IPS-NIHi7 (cell line): ENCODE data around the gene GALNT2.

Experiments used
- DNase-seq: peaks from one replicate; pipeline ENCODE4 v3.0.0; 2012; ENCODE audit warnings: mixed read lengths; ENCODE audit errors: extremely low spot score

GALNT2 gene

DNA sequence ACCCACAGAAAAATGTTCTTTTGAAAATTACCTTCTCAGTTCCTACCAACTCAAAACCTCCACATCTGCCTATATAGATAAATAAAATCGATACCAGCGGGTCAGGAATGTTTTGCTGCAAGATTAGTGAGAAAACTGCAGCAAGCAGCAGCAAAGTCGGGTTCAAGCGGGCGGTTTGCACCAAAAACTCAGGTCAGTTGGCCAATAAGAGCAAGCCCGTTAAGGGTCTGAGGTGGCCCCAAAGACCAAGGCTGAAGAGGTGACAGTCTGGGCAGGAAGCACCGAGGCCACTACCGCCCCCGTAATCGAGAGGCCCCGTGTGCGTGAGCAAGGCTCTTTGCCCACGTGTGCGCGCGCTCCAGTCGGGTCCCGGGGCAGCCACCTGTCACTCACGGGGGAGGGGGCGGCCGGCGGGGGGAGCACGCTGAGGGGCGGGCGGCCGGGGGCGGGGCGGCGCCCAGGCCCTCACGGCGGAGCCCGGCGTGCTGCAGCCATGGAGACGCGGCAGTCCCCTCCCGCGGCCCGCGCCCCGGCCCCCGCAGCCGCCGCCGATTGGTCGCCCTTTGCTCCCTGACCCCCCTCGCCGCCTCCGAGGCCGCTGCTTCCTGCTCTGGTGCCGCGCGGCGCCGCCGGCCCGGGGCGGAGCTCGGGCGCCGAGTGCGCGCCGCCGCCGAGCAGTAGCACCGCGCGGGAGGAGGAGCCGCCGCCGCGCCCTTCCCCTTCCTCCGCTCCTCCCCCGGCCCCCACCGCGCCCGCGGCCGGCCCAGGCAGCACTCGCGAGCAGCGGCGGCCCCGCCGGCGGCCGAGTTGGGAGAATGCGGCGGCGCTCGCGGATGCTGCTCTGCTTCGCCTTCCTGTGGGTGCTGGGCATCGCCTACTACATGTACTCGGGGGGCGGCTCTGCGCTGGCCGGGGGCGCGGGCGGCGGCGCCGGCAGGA lies at the start of gene GALNT2:
TSS of gene GALNT2 (plus strand) at position 773 of the 939 bp plus-strand sequence. CDS start at position 816, 43 bp downstream.
- peak; percentile 100 for DNase-seq

DNA sequence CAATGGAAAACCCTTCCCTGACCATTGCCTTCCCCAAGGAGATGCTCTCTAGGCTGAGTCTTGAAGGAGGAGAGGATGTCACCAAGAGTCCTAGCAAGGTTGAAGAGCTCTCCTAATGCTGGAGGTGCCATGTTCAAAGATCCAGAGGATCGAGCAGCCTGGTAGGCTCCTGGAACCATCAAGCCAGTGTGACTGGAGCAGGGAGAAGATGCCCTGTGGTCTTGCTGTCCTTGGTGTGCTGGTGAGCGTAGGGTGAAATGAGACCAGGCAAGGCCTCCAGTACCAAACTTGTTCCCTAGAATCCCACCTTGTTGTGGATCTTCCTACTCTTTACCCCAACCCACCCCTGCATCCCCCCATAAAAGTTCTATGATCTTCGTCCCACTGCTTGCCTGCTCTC lies 46.6 kb upstream of the GALNT2 start:
- DNase-seq: no peak

GRCh38 chr1:230022666-230023380 lies 44.2 kb upstream of the GALNT2 start:
- no peak for DNase-seq

DNA sequence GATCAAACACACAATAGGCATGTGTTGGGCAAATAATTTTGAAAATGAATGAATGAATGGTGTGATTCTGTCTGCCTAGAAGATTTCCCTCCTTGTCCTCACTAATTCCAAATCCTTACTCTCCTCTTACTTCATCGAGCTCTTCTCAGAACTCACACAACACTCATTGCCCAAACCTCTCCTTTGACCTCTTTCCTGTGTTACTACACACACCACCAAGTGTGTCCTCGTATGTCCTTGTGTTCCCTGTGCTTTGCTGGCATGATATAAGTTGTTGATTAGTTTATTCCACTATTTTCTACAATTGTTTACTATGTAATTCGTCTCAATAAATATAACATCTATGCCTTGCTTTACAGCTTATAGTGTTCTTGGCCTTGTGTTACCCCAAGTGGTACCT lies 41.4 kb upstream of the GALNT2 start:
- DNase-seq: no peak

DNA sequence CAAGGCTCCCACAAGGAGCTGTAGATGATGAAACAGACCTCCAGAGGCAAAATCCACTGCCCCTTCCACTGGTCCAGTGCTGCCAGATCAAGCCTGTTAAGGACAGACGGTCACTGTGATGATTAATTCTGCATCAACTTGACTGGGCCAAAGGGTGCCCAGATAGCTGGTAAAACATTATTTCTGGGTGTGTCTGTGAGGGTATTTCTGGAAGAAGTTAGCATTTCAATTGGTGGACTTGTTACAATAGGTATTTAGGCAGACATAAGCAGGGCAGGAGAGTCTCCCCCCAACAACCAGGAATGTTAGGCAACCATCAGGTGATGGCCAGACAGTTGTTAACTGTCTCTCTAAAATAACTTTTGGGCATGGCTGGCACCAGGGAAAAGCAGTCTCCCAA lies 40.9 kb upstream of the GALNT2 start:
- no peak for DNase-seq

DNA sequence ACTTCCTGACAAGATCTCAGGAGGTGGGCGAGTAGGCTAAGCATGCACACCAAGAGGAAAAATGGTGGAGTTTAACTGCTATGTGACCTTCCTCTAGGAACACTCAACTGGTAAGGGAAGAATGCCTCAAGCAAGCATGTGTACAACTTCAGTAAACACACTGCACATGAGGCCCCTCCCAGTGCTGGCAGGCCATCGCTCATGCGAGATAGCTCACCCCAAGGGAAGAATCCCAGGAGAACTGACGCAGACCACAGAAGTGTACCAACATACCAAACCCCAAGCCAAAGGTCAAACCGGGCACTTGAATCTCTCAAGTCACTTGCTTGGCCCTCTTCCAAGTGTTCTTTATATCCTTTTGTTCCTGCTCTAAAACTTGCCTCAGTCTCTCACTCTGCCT lies 40.5 kb upstream of the GALNT2 start:
- no peak for DNase-seq

DNA sequence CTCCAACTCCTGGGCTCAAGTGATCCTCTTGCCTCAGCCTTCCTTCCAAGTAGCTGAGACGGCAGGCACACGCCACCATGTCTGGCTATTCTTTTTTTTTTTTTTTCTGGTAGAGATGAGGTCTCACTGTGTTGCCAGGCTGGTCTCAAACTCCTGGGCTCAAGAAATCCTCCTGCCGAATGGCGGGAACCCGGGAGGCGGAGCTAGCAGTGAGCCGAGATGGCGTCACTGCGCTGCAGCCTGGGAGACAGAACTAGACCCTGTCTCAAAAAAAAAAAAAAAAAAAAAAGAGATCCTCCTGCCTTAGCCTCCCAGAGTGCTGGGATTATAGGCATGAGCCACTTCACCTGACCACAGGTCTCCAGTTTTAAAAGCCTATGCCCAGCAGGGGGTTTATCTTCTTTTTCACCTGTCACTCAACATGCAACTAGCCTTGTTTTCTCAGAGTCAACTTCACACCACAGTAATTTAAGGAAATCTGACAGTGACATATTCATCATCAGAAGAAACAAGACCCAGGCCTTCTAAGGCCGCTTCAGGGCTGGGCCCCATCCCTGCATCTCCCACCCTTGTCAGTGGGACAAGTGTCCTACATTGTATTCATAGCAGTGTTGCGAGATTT lies 38.3 kb upstream of the GALNT2 start:
- DNase-seq: no peak

GRCh38 chr1:230029244-230029941 lies 37.6 kb upstream of the GALNT2 start:
- peak; percentile 37 for DNase-seq

DNA sequence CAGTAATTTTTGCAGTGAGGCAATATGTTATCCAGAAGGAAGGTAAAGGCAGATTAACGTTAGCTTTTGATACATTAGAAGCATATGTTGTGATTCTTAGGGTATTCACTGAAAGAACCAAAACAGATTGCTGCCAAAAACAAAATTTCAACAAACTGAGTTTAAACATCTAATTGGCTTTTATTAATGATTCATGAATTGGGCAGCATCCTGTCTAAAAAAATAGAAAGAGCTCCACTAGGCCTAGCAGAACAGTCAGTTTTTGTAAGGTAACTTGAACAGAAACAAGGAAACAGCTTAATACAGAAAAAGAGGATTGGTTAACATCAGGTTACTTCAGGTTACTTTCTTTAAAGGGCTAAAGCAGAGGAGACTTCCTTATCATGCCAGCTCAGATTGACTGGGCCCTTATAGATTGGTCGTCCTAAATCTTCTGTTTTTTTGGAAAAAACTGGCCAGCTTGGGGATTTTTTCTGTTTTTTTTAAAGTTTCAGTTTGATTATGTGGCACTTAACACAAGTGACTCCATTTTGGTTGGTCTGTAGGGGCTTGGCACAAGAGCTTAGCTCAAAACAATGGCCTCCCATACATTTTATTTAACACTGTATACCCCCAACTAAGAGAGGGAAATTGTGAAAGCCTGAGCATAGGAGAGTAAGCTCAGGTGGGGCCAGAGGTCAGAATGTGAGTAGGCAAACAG lies 36.8 kb upstream of the GALNT2 start:
- no peak for DNase-seq

DNA sequence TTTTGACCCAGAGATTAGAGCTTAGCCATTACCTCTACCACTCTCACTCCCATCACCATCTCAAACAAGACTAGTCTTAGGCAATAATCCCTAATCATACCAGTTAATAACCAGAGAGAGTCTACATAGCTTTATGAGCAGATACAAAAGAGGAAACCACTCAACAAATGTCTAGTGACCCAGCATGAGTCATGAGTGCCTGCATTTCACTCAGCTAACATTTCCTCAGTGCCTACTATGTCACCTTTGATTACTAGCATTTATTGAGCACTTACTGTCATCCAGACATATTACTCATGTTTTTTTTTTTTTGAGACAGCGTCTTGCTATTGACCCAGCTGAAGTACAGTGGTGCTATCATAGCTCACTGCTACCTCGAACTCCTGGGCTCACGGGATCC lies 35.9 kb upstream of the GALNT2 start:
- DNase-seq: no peak

- DNase-seq: no peak
Measured at GRCh38 chr1:230032516-230033281, 34.3 kb upstream of the GALNT2 start.

DNA sequence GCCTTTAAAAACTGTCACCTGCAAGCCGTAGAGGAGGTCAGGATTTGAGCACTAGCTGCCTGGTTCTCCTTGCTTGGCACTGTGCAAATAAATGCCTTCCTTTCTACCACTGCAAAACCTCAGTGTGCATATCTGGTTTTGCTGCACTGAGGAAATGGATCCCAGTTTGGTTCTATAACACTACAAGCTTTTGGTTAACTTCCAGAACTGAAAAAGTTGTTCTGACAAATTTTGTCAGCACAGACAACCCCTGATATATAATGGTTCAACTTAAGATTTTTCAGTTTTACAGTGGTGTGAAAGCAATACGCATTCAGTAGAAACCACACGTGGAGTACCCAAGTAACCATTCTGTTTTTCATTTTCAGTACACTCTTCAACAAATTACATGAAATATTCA lies 29.8 kb upstream of the GALNT2 start:
- DNase-seq: no peak

- no peak for DNase-seq
Measured at GRCh38 chr1:230040440-230040839, 26.6 kb upstream of the GALNT2 start.

- no peak for DNase-seq
Measured at GRCh38 chr1:230043081-230043480, 24.0 kb upstream of the GALNT2 start.

DNA sequence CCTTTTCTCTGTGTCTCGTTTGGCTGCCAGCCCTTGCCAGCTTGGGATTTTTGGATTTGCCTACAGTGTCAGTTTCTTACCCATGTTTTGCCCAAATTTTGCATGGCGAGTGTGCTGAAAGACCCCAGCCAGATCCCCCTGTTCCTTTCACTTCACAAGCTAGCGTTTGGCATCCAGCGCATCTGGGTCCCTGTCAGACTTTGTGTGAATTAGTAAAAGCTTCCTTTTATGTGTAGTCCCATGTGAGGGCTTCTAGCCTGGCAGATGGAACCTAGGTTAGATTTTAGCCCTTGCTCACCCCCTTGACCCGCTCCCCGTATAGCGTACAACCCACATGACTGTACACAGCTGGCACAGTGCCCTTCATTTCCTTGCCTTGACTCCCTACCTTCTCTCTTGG lies 22.3 kb upstream of the GALNT2 start:
- DNase-seq: no peak

DNA sequence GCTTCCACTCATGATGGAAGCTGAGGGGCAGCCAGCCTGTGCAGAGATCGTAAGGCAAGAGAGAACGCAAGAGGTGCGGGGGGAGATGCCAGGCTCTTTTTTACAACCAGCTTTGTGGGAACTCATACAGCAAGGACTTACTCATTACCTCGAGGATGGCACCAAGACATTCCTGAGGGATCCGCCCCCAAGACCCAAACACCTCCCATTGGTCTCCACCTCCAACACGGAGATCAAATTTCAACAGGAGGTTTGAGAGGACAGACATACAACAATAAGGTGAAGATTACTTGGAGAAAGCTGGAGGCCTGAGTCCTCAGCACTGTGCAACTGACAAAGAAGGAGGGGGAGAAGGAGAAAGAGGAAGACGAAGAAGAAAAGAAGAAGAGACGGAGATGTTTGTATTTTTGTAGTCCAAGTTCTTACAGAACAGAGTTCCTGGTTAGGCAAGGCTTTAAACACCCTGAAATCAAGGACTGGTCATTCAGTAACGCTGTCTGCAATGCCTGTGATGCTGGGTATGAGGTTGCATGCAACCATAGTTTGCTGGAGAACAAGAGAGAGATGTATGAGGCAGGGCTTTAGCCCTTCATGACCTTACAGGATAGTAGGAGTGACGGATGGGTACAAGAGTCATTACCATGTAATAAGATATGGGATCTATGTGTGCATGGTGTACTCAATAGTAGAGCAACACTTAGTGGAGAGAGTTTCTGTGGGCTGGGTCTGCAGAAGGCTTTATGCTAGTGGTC lies 19.7 kb upstream of the GALNT2 start:
- DNase-seq: peak; percentile 48

- DNase-seq: no peak
Measured at GRCh38 chr1:230048322-230048721, 18.7 kb upstream of the GALNT2 start.

GRCh38 chr1:230048922-230049321 lies 18.1 kb upstream of the GALNT2 start:
- DNase-seq: peak; percentile 2

DNA sequence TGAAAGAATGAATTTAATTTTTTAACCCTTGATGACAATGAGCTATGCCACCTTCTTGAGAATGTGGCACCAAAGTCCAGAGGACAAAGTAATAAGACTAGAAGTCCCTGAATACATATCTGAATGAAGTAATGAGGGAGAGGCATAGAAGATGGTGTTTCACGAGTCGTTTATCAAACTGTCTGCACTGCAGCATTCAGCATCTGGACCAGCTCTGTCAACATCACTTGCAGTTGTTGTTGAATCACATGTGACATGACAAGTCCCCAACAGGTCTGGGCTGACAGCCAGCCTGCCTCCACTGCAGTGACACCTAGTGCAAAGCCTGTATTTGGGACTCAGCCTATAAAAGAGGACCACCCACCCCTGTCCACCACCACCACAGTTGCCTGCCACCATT lies 17.3 kb upstream of the GALNT2 start:
- DNase-seq: peak; percentile 4
